HG03354 (cell line): ENCODE measurements around the gene MMEL1.

Source experiments
- ATAC-seq: cut with Tn5 transposase; IDR thresholded peaks from one replicate; pipeline ENCODE4 v1.9.1; 2021; ENCODE audit warnings: mild to moderate bottlenecking; ENCODE audit not compliant: unreplicated experiment, poor library complexity, severe bottlenecking

Gene MMEL1

GRCh38 chr1:2594001-2594640, 38.7 kb downstream of the MMEL1 start:
- ATAC-seq = no peak

- no peak for ATAC-seq
Measured at GRCh38 chr1:2593251-2593878, 39.5 kb downstream of the MMEL1 start.

- no peak for ATAC-seq
Measured at GRCh38 chr1:2592672-2593071, 40.1 kb downstream of the MMEL1 start.

GRCh38 chr1:2591581-2592261, 41.1 kb downstream of the MMEL1 start:
- ATAC-seq = no peak

GRCh38 chr1:2591233-2591580, 41.6 kb downstream of the MMEL1 start:
- no peak for ATAC-seq

GRCh38 chr1:2590233-2591141, 42.3 kb downstream of the MMEL1 start:
- no peak for ATAC-seq

- ATAC-seq = no peak
Measured at GRCh38 chr1:2589431-2590232, 43.2 kb downstream of the MMEL1 start.

- no peak for ATAC-seq
Measured at GRCh38 chr1:2588661-2589430, 44.0 kb downstream of the MMEL1 start.

- ATAC-seq = no peak
Measured at GRCh38 chr1:2587860-2588571, 44.8 kb downstream of the MMEL1 start.

GRCh38 chr1:2587071-2587859, 45.6 kb downstream of the MMEL1 start:
- peak; percentile 2 for ATAC-seq

GRCh38 chr1:2586154-2587070, 46.4 kb downstream of the MMEL1 start, which contains the start of gene PRXL2B:
TSS of gene PRXL2B (plus strand) at chr1:2586777. CDS start at chr1:2586886, 109 bp downstream.
- peak; percentile 67 for ATAC-seq

- peak; percentile 52 for ATAC-seq
Measured at GRCh38 chr1:2585318-2586092, 47.3 kb downstream of the MMEL1 start.

GRCh38 chr1:2584686-2585317, 48.0 kb downstream of the MMEL1 start:
- no peak for ATAC-seq

- ATAC-seq = no peak
Measured at GRCh38 chr1:2583871-2584351, 48.9 kb downstream of the MMEL1 start.

- no peak for ATAC-seq
Measured at GRCh38 chr1:2583331-2583791, 49.5 kb downstream of the MMEL1 start.
